GM08714 (cell line): ENCODE data around the gene MEG3.

Experiments
- H3K4me3 ChIP-seq: fragments of 200-500 bp; sonication (Bioruptor generic); 2 replicates; pipeline ENCODE4 v1.5.1; 2014; ENCODE audit warnings: mild to moderate bottlenecking, low read length, inconsistent platforms
- ZNF274 ChIP-seq: IDR thresholded peaks from 2 replicates; pipeline ENCODE4 v1.6.1; 2012; ENCODE audit warnings: mild to moderate bottlenecking, low read depth, low read length

MEG3 gene

DNA sequence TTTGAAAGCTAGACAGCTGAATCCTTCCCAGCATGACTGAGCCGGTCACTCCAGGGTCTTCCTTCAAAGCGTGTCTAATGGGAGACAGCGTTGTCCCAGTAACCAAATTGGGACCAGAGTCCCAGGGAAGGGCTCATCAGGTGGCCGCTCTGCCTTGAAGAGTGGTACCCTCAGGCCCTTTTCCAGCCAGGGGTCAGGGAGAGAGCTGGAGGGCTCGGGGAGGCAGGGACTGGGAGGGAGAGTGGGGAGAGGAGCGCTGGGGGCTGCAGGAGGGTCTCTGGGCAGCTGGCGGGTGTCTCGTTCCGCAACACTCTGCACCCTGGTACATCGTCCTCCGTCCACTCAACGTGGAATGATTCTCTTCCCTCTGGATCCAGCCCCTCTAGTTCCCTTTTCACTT lies 79.2 kb downstream of the MEG3 start:
- H3K4me3 ChIP-seq = no peak overlapping the region
- no peak for TF ChIP-seq ZNF274

DNA sequence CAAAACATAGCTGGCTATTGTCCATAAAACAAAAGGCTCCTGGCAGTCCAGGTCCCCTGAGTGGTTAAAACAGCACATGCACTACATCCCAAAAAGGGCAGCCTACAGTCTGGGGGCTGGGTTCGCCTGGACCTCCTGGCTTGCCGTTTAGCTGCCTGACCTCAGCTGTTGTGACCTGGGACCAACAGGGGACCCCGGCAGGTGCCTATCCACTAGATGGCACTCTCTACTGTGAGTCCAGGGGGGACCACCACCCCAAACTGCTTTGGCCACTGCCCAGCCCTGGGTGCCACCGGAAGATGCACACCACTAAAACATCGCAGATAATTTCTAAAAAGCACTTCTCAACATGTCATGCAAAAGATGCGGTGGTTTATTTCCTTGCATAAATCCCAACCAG lies 80.5 kb downstream of the MEG3 start:
- H3K4me3 ChIP-seq = no peak overlapping the region
- no peak for TF ChIP-seq ZNF274

DNA sequence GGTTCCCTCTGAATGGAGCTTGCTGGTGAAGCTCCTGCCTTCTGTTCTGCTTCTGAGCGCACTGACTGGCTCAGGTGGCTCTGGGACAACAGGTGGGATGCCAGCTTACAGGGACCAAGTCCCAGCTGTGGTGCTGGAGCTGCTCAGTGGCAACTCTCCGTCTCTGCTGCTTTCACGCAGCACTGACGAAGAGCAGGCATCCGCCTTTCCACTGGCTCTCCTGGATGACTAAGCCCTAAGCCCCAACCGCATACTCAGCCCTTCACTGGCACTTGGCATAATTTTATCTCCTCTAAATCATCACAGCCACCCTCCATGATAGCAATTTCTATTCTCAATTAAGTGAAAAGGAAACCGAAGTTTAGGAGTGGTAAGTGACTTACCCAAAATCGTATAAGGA lies 81.3 kb downstream of the MEG3 start:
- no peak for TF ChIP-seq ZNF274

DNA sequence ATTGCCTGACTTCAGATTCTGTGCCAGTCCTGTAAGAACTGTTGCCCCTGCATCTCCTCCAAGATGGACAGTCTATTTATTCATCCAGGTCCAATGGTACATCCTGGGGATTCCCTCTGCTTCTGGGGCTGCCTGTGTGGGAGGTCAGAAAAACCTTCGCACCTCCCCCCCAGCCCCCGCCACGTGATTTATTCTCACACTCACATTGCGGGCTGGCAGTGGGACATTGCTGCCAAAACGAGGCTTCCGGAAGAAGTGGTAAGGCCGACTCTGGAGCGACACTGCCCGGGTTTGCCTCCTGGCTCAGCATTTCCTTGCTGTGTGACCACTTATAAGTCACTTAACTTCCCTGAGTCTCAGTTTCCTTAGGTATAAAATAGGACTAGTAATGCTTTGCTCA lies 83.5 kb downstream of the MEG3 start:
- TF ChIP-seq ZNF274 = no peak
- no peak overlapping the region for H3K4me3 ChIP-seq

More for the DNA sequence above, 81.3 kb downstream of the MEG3 start:
- H3K4me3 ChIP-seq = no peak overlapping the region
